Neural crest cell (in vitro differentiated cells): Measurements from ENCODE around the gene TMEM252. TPM values are rescaled to one million over a fixed set of nuclear protein-coding genes. Genes with fewer than 3 reads are reported as not detected.

ENCODE experiments used
- DNase-seq: peaks from one replicate; pipeline ENCODE4 v3.0.0; 2021; ENCODE audit warnings: low read depth, mixed read lengths, low spot score
- H3K27ac Mint-ChIP-seq: one replicate; pipeline ENCODE4 v1.8.0; 2021; ENCODE audit warnings: mild to moderate bottlenecking, mixed read lengths; ENCODE audit not compliant: unreplicated experiment
- H3K27me3 Mint-ChIP-seq: 2 replicates; pipeline ENCODE4 v1.8.0; 2021; ENCODE audit warnings: low read depth, mild to moderate bottlenecking, mixed read lengths
- H3K36me3 Mint-ChIP-seq: 2 replicates; pipeline ENCODE4 v1.8.0; 2021; ENCODE audit warnings: low read depth, mild to moderate bottlenecking, mixed read lengths
- H3K4me1 Mint-ChIP-seq: 2 replicates; pipeline ENCODE4 v1.8.0; 2021; ENCODE audit warnings: mixed read lengths
- H3K4me3 Mint-ChIP-seq: one replicate; pipeline ENCODE4 v1.8.0; 2021; ENCODE audit warnings: mild to moderate bottlenecking, mixed read lengths
- H3K9me3 Mint-ChIP-seq: 2 replicates; pipeline ENCODE4 v1.8.0; 2021; ENCODE audit warnings: mixed read lengths
- CTCF ChIP-seq: fragments of 200-600 bp; sonication (generic); conservative IDR thresholded peaks from 2 replicates; pipeline ENCODE4 v1.5.0; 2021; ENCODE audit warnings: antibody characterized with exemption, mild to moderate bottlenecking
- total RNA-seq: library from RNA; stranded (reverse); gene quantifications from 2 replicates; pipeline ENCODE4 v1.2.1, GENCODE V29; 2021

Gene TMEM252
- total RNA-seq, 1 donor from 2014 or later, result not detected

- Mint-ChIP-seq H3K36me3 (no peaks in the 10 kb centered on the region), H3K27ac (no peak overlapping the region), H3K4me1 (peaks cover 4% of the 10 kb centered on the region), H3K27me3 (peaks cover 48% of the 10 kb centered on the region), H3K4me3 (no peak overlapping the region), H3K9me3 (no peaks in the 10 kb centered on the region)
- TF ChIP-seq CTCF, result peak; percentile 56
- peak; percentile 20 for DNase-seq
These were observed 19.6 kb upstream of the TMEM252 start for GRCh38 chr9:68560071-68560844.

- Mint-ChIP-seq H3K4me1 (peaks cover 4% of the 10 kb centered on the region), H3K4me3 (no peak overlapping the region), H3K36me3 (no peaks in the 10 kb centered on the region), H3K27me3 (peaks cover 37% of the 10 kb centered on the region), H3K27ac (no peak overlapping the region), H3K9me3 (no peaks in the 10 kb centered on the region)
- no peak for TF ChIP-seq CTCF
- DNase-seq, result no peak
These were observed 17.9 kb upstream of the TMEM252 start for GRCh38 chr9:68558545-68558944.

- peaks cover 14% of the 10 kb centered on the region for H3K27me3 Mint-ChIP-seq
- H3K9me3 Mint-ChIP-seq, result no peaks in the 10 kb centered on the region
- H3K4me3 Mint-ChIP-seq, result no peak overlapping the region
- DNase-seq, result no peak
- no peaks in the 10 kb centered on the region for H3K36me3 Mint-ChIP-seq
- H3K27ac Mint-ChIP-seq, result no peak overlapping the region
- peaks cover 12% of the 10 kb centered on the region for H3K4me1 Mint-ChIP-seq
- no peak for TF ChIP-seq CTCF
These were observed 14.9 kb upstream of the TMEM252 start for GRCh38 chr9:68555437-68556150.

- H3K36me3 Mint-ChIP-seq, result no peaks in the 10 kb centered on the region
- H3K9me3 Mint-ChIP-seq, result no peaks in the 10 kb centered on the region
These were observed 12.2 kb upstream of the TMEM252 start for GRCh38 chr9:68552700-68553476.

More at GRCh38 chr9:68552700-68553476, 12.2 kb upstream of the TMEM252 start:
- Mint-ChIP-seq H3K4me3 (no peak overlapping the region), H3K4me1 (peaks cover 12% of the 10 kb centered on the region), H3K27ac (no peak overlapping the region), H3K27me3 (peaks cover 17% of the 10 kb centered on the region)
- no peak for DNase-seq
- no peak for TF ChIP-seq CTCF
